Mononuclear cell (primary cell): ENCODE results near the gene SLC26A8. TPM values are rescaled to one million over a fixed set of nuclear protein-coding genes. Genes with fewer than 3 reads are reported as not detected.
"Not testable (repeated sequence)": the region's sequence is repeated elsewhere in the genome, so short reads cannot be mapped to it uniquely, and the experiment has no call there.

ENCODE experiments used
- H3K27me3 ChIP-seq: 2 replicates; pipeline ENCODE4 v1.6.0; 2011; ENCODE audit warnings: low read length, control low read depth; ENCODE audit not compliant: insufficient read depth
- H3K4me1 ChIP-seq: 2 replicates; pipeline ENCODE4 v1.5.1; 2011; ENCODE audit warnings: mild to moderate bottlenecking, low read length, control low read depth; ENCODE audit not compliant: insufficient read depth
- H3K4me3 ChIP-seq: 2 replicates; pipeline ENCODE4 v1.5.1; 2011; ENCODE audit warnings: mild to moderate bottlenecking, low read length, moderate library complexity
- H3K9me3 ChIP-seq: 2 replicates; pipeline ENCODE4 v1.5.1; 2011; ENCODE audit warnings: low read depth, mild to moderate bottlenecking, control low read depth, low read length
- total RNA-seq: library from RNA; depleted of rRNA; stranded (reverse); fragments of >200 nt; gene quantifications from one replicate; pipeline ENCODE4 v1.2.3, GENCODE V29; 2012

Gene SLC26A8
- total RNA-seq, 1 donor = 0.10 TPM

DNA sequence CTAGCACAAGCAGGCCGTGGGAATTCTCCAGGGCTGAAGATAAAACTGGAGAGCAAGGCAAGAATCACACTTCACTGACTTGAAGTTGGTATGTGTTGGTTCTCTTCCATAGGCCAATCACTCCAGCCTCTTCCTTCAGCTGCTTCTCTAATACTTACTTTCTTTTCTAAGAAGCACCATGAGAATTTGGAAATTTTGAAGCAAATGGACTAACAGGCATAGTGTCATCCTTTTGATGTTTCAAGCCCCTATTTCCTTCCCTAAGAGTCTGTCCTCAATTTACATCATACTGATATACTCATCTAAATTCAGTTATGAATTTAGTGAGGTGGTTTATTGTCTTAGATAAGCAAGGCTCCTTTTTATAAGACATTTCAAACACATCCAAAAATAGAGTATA, 24.0 kb downstream of the SLC26A8 start:
- Histone ChIP-seq H3K9me3 (no peaks in the 10 kb centered on the region), H3K4me3 (no peak overlapping the region), H3K27me3 (no peaks in the 10 kb centered on the region), H3K4me1 (no peaks in the 10 kb centered on the region)

- Histone ChIP-seq H3K27me3 (no peaks in the 10 kb centered on the region), H3K4me3 (no peak overlapping the region), H3K4me1 (no peaks in the 10 kb centered on the region), H3K9me3 (no peaks in the 10 kb centered on the region)
Observed at GRCh38 chr6:35993150-35993549, 31.3 kb downstream of the SLC26A8 start.

GRCh38 chr6:35988047-35988446, 36.4 kb downstream of the SLC26A8 start:
- H3K4me3 ChIP-seq, H3K27me3 ChIP-seq, H3K4me1 ChIP-seq, H3K9me3 ChIP-seq: not testable (repeated sequence)

DNA sequence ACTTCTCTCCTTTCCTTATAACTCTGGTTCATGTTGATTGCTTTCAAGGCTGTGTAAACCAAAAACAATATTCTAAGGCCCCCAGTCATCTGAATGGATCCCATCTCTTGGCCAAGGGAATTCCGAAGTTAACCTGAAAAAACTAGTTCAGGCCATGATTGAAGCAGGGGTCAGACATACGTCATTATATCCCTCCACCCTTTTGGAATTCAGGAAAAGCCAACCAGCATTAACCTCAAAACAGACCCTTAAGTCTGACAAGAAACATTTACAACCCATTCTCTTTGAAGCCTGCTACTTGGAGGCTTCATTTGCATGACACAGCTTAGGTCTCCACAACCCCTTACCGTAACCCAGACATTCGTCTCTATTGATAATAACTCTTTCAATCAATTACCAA, 39.7 kb downstream of the SLC26A8 start:
- no peaks in the 10 kb centered on the region for H3K4me1 ChIP-seq
- H3K27me3 ChIP-seq = no peaks in the 10 kb centered on the region
- H3K4me3 ChIP-seq = no peak overlapping the region
- H3K9me3 ChIP-seq = no peaks in the 10 kb centered on the region

DNA sequence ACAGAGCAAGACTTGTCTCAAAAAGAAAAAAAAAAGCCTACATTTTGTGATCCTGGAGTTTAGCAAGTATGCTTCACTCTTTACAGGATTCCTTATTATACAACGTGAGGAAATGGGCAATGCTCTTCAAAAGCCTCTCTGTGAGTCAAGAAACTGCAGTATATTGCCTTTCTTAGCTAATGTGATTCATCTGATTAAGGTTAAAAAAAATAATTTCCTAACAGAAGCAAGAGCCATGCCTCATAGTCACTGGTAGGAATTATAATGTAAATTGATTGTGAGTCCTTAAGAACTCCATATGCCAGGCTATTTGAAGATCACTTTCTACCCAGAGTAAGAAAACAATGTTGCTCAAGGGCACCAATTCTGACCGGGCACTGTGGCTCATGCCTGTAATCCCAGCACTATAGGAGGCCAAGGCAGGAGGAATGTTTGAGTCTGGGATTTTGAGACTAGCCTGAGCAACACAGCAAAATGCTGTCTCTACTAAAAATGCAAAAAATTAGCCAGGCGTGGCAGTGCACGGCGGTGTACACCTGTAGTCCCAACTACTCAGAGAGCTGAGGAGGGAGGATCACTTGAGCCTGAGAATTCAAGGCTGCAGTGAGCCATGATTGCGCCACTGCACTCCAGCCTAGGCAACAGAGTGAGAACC, 43.3 kb downstream of the SLC26A8 start:
- no peaks in the 10 kb centered on the region for H3K9me3 ChIP-seq
- H3K27me3 ChIP-seq = no peaks in the 10 kb centered on the region
- H3K4me3 ChIP-seq = no peak overlapping the region
- no peaks in the 10 kb centered on the region for H3K4me1 ChIP-seq

- H3K9me3 ChIP-seq, H3K4me1 ChIP-seq, H3K4me3 ChIP-seq, H3K27me3 ChIP-seq: not testable (repeated sequence)
Observed at GRCh38 chr6:35980126-35980525, 44.3 kb downstream of the SLC26A8 start.

DNA sequence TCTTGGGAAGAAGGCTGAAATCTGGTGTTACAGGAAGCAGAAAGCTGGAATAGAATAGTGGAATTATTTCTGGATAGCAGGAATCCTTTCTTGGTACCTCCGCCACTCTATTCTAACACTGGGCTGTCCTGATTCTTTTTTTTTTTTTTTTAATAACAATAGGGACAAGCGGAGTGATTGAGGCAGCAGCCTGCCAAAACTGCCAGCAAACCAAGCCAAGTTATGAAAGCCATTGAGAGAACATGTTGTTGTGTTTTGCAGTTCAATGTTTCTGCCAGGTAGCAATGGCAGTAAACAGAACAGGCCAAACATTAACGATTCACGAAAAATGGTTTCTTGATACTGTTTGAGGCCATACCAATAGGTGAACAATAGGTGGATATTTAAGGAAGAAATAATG, 47.1 kb downstream of the SLC26A8 start:
- Histone ChIP-seq H3K27me3 (no peaks in the 10 kb centered on the region), H3K9me3 (no peaks in the 10 kb centered on the region), H3K4me1 (no peaks in the 10 kb centered on the region), H3K4me3 (no peak overlapping the region)

DNA sequence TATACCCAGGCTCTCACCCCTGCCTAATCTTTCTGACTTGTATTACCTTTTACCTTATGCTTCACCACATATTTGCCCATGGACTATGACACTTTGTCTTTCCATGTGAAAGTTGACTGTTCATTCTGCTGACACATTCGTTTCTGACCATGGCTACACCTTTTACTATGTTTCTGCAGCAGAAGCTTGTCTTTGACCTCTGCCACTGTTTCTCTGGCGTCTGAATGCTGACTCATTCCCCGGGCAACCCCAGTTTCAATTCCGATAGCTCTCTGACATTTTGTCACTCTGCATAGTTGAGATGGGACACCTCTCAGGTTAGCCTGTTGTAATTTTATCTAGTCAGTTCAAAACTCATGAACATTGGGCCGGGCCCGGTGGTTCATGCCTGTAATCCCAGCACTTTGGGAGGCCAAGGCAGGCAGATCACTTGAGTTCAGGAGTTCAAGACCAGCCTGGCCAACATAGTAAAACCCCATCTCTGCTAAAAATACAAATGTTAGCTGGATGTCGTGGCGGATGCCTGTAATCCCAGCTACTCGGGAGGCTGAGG, 50.7 kb downstream of the SLC26A8 start:
- no peak overlapping the region for H3K4me3 ChIP-seq
- H3K27me3 ChIP-seq = no peaks in the 10 kb centered on the region
- no peaks in the 10 kb centered on the region for H3K9me3 ChIP-seq
- no peaks in the 10 kb centered on the region for H3K4me1 ChIP-seq

GRCh38 chr6:35972471-35973367, 51.7 kb downstream of the SLC26A8 start:
- Histone ChIP-seq H3K4me3 (no peak overlapping the region), H3K4me1 (no peaks in the 10 kb centered on the region), H3K27me3 (no peaks in the 10 kb centered on the region), H3K9me3 (no peaks in the 10 kb centered on the region)

DNA sequence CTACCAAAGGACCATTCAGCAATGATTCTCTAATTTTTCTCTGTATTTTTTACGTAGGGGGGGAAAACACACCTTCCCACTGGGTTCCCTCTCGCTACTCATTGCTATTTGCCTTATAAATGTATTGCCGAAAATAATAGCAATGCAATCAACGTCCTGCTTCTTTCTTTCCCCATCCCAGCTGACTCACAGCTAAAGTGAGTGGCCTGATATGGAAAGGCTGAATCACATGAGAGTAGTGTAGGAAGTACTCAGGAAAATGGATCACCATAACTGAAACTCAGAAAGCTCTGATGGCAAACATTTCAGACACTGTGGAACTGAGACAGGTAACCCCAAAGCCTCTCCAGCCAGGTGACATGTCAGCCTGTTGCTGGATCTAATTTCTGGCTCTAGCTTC, 54.3 kb downstream of the SLC26A8 start:
- Histone ChIP-seq H3K4me1 (no peaks in the 10 kb centered on the region), H3K27me3 (no peaks in the 10 kb centered on the region), H3K9me3 (no peaks in the 10 kb centered on the region), H3K4me3 (no peak overlapping the region)

GRCh38 chr6:35969646-35970045, 54.8 kb downstream of the SLC26A8 start:
- H3K27me3 ChIP-seq = no peaks in the 10 kb centered on the region
- no peaks in the 10 kb centered on the region for H3K9me3 ChIP-seq
- no peak overlapping the region for H3K4me3 ChIP-seq
- H3K4me1 ChIP-seq = no peaks in the 10 kb centered on the region

DNA sequence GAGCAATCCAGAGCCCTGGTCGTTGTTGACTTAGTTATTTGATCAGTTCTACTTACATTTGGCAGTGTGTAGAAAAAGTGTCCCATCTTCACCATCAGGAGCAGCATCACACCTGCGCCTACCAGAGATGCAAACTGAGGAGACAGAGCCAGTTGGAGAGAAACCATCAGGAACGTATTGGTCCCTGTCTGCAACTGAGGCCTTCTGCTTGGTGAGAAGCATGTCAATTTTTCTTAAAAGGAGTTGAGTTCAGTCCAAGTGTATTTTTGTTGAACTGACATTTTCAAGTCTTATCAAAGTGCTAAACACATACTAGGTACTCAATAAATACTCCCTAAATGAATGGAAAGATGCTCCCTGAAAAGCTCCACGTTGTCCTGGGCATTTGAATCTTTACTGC, 55.6 kb downstream of the SLC26A8 start:
- Histone ChIP-seq H3K4me3 (no peak overlapping the region), H3K27me3 (no peaks in the 10 kb centered on the region), H3K9me3 (no peaks in the 10 kb centered on the region), H3K4me1 (no peaks in the 10 kb centered on the region)

GRCh38 chr6:35967076-35967774, 57.2 kb downstream of the SLC26A8 start:
- Histone ChIP-seq H3K4me1 (no peaks in the 10 kb centered on the region), H3K4me3 (no peak overlapping the region), H3K9me3 (no peaks in the 10 kb centered on the region), H3K27me3 (no peaks in the 10 kb centered on the region)

DNA sequence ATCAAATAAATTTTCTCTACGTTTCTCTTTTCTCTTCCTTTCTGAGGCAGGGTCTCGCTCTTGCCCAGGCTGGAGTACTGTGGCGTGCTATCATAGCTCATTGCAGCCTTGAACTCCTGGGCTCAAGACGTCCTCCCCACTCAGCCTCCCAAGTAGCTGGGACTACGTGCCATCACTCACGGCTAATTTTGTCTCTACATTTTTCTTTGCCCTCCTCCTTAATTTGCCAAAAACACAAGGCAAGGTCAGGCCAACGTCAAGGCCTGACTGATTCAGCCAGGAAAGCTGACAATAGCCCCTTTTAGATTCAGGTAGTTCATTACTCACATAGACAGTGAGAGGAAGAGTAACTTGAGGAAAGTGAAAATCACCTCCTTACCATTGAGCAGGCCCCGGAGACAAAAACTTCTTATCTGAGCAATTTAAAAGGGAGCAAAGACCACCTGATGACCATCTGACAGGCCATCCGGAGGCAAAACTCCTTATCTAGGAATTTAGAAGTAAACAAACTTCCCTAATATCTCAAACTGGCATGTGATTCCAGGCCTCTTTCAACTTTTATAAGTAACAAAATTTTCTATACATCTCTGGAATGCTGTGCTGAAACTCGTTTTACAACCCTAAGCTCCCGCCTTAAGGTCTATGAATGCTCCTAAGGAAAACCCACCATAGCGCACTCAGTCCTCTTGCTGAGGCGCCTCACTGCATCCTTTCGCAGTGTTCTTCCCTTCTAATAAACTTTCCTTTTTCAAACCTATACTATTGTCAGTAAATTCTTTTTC, 61.5 kb downstream of the SLC26A8 start:
- Histone ChIP-seq H3K4me1 (no peaks in the 10 kb centered on the region), H3K27me3 (no peaks in the 10 kb centered on the region), H3K9me3 (no peaks in the 10 kb centered on the region), H3K4me3 (no peak overlapping the region)
